GM19025 (cell line): ENCODE data around the gene CHCHD6.

Source experiments
- ATAC-seq: cut with Tn5 transposase; IDR thresholded peaks from one replicate; pipeline ENCODE4 v1.9.1; 2021; ENCODE audit warnings: mild to moderate bottlenecking, low read depth, moderate library complexity; ENCODE audit not compliant: unreplicated experiment

Gene CHCHD6

GRCh38 chr3:126668450-126669401 is 35.3 kb upstream of the CHCHD6 start:
- ATAC-seq: no peak

- ATAC-seq: no peak
Observed at GRCh38 chr3:126671521-126671920, 32.5 kb upstream of the CHCHD6 start.

- ATAC-seq: no peak
Observed at GRCh38 chr3:126672340-126672739, 31.7 kb upstream of the CHCHD6 start.

- ATAC-seq: no peak
Observed at GRCh38 chr3:126672741-126673140, 31.3 kb upstream of the CHCHD6 start.

- ATAC-seq: no peak
Observed at GRCh38 chr3:126676919-126677705, 26.9 kb upstream of the CHCHD6 start.

- ATAC-seq: no peak
Observed at GRCh38 chr3:126677862-126678503, 26.1 kb upstream of the CHCHD6 start.

GRCh38 chr3:126678693-126679317 is 25.2 kb upstream of the CHCHD6 start:
- no peak for ATAC-seq

- ATAC-seq: no peak
Observed at GRCh38 chr3:126679318-126679751, 24.7 kb upstream of the CHCHD6 start.

- ATAC-seq: no peak
Observed at GRCh38 chr3:126679831-126680666, 24.0 kb upstream of the CHCHD6 start.

GRCh38 chr3:126680667-126681055 is 23.4 kb upstream of the CHCHD6 start:
- ATAC-seq: no peak

GRCh38 chr3:126682009-126682408 is 22.0 kb upstream of the CHCHD6 start:
- ATAC-seq: no peak

- ATAC-seq: no peak
Observed at GRCh38 chr3:126683069-126683468, 21.0 kb upstream of the CHCHD6 start.

GRCh38 chr3:126684218-126684751 is 19.8 kb upstream of the CHCHD6 start:
- ATAC-seq: no peak

- ATAC-seq: no peak
Observed at GRCh38 chr3:126685021-126685420, 19.0 kb upstream of the CHCHD6 start.

GRCh38 chr3:126685493-126685892 is 18.5 kb upstream of the CHCHD6 start:
- ATAC-seq: no peak

- ATAC-seq: no peak
Observed at GRCh38 chr3:126691765-126692164, 12.3 kb upstream of the CHCHD6 start.

- no peak for ATAC-seq
Observed at GRCh38 chr3:126692858-126693257, 11.2 kb upstream of the CHCHD6 start.

GRCh38 chr3:126693921-126694320 is 10.1 kb upstream of the CHCHD6 start:
- ATAC-seq: no peak

GRCh38 chr3:126696701-126697267 is 7.3 kb upstream of the CHCHD6 start:
- ATAC-seq: no peak
